HepG2 (cell line): ENCODE measurements around the gene MED9. TPM values are rescaled to one million over a fixed set of nuclear protein-coding genes. Genes with fewer than 3 reads are reported as not detected.

Experiments used
- ARNT2 ChIP-seq: sonication (generic); formaldehyde crosslinking; IDR thresholded peaks from 2 replicates; pipeline ENCODE4 v1.8.0; 2022; ENCODE audit warnings: mild to moderate bottlenecking, low read depth, missing genetic modification reagents, moderate library complexity
- EEA1 ChIP-seq: sonication (generic); formaldehyde crosslinking; IDR thresholded peaks from 2 replicates; pipeline ENCODE4 v1.5.1; 2020; ENCODE audit warnings: mild to moderate bottlenecking, missing genetic modification reagents, borderline replicate concordance
- HNF4G ChIP-seq, 2 experiments: sonication (generic) in 1 of 2; formaldehyde crosslinking in 1 of 2; IDR thresholded peaks; 2 replicates each; pipeline versions ENCODE4 v1.4.0 to v1.6.1; 2011 to 2020; ENCODE audit warnings: borderline replicate concordance in 2 of 2, low read depth in 2 of 2, mild to moderate bottlenecking in 2 of 2, low read length in 1 of 2, missing genetic modification reagents in 1 of 2, moderate library complexity in 1 of 2
- HNRNPL ChIP-seq: fragments of 200-400 bp; formaldehyde crosslinking; IDR thresholded peaks from 2 replicates; pipeline ENCODE4 v1.6.1; 2017; ENCODE audit warnings: mild to moderate bottlenecking, low read depth, low read length
- KLF9 ChIP-seq: IDR thresholded peaks from 2 replicates; pipeline ENCODE4 v1.6.1; 2016; ENCODE audit warnings: low read depth
- NR2F6 ChIP-seq, 2 experiments: IDR thresholded peaks; 2 replicates each; pipeline ENCODE4 v1.6.1; 2016; ENCODE audit warnings: antibody characterized with exemption in 1 of 2, mild to moderate bottlenecking in 1 of 2
- PRDM10 ChIP-seq: sonication (generic); formaldehyde crosslinking; IDR thresholded peaks from 2 replicates; pipeline ENCODE4 v1.4.0; 2020; ENCODE audit warnings: low read depth, missing genetic modification reagents
- ZFP91 ChIP-seq: sonication (generic); formaldehyde crosslinking; IDR thresholded peaks from 2 replicates; pipeline ENCODE4 v1.9.0; 2022; ENCODE audit warnings: missing genetic modification reagents, mild to moderate bottlenecking, borderline replicate concordance
- ZMYM3 ChIP-seq: sonication (generic); formaldehyde crosslinking; IDR thresholded peaks from 2 replicates; pipeline ENCODE4 v1.5.1; 2020; ENCODE audit warnings: mild to moderate bottlenecking, missing genetic modification reagents
- ZNF678 ChIP-seq: sonication (generic); formaldehyde crosslinking; IDR thresholded peaks from 2 replicates; pipeline ENCODE4 v1.4.0; 2020; ENCODE audit warnings: mild to moderate bottlenecking, missing genetic modification reagents
- ZNF724P ChIP-seq: sonication (generic); formaldehyde crosslinking; IDR thresholded peaks from 2 replicates; pipeline ENCODE4 v1.8.0; 2022; ENCODE audit warnings: missing genetic modification reagents, borderline replicate concordance
- polyA plus RNA-seq, 8 experiments: library from polyadenylated mRNA; depleted of rRNA in 3 of 8; stranded (reverse) in 7 of 8; unstranded in 1 of 8; fragments of >200 nt; fragmentation: Illumina TruSeq in 4 of 8; extraction: Trizol in 4 of 8; gene quantifications; 2 replicates each; pipeline versions ENCODE4 v1.2.1 to v1.2.3, GENCODE V29; 2011 to 2016; ENCODE audit warnings: low read depth in 4 of 8, missing spikeins in 1 of 8, mixed read lengths in 1 of 8; ENCODE audit not compliant: insufficient read depth in 1 of 8
- total RNA-seq, 5 experiments: library from RNA; depleted of rRNA; stranded (reverse); fragments of >200 nt; fragmentation: Illumina TruSeq; extraction: Trizol; gene quantifications; 2 replicates each; pipeline ENCODE4 v1.2.3, GENCODE V29; 2016; ENCODE audit warnings: low read depth in 1 of 5
- TF ChIP-seq, protein P1 (sequence below): IDR thresholded peaks from 2 replicates; pipeline ENCODE4 v1.6.1; 2012; ENCODE audit warnings: low read depth, low read length, improper control_type of control experiment
- TF ChIP-seq, protein P2 (sequence below): sonication (generic); formaldehyde crosslinking; IDR thresholded peaks from 2 replicates; pipeline ENCODE4 v1.8.1; 2022; ENCODE audit warnings: low read depth, mild to moderate bottlenecking, missing genetic modification reagents
- TF ChIP-seq, protein P3 (sequence below): sonication (generic); formaldehyde crosslinking; IDR thresholded peaks from 2 replicates; pipeline ENCODE4 v1.4.0; 2020; ENCODE audit warnings: missing genetic modification reagents

Gene MED9
- total and polyA plus RNA-seq, 2 of the 13 experiments (the other 11 are each of a cell fraction or from before 2014, with no cell fraction given): 11.9 to 15.1 TPM

- TF ChIP-seq, protein P1, sequence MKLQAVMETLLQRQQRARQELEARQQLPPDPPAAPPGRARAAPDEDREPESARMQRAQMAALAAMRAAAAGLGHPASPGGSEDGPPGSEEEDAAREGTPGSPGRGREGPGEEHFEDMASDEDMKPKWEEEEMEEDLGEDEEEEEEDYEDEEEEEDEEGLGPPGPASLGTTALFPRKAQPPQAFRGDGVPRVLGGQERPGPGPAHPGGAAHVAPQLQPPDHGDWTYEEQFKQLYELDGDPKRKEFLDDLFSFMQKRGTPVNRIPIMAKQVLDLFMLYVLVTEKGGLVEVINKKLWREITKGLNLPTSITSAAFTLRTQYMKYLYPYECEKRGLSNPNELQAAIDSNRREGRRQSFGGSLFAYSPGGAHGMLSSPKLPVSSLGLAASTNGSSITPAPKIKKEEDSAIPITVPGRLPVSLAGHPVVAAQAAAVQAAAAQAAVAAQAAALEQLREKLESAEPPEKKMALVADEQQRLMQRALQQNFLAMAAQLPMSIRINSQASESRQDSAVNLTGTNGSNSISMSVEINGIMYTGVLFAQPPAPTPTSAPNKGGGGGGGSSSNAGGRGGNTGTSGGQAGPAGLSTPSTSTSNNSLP: peak; percentile 80; the same call in 1 of the 2 replicates
- TF ChIP-seq, protein P2, sequence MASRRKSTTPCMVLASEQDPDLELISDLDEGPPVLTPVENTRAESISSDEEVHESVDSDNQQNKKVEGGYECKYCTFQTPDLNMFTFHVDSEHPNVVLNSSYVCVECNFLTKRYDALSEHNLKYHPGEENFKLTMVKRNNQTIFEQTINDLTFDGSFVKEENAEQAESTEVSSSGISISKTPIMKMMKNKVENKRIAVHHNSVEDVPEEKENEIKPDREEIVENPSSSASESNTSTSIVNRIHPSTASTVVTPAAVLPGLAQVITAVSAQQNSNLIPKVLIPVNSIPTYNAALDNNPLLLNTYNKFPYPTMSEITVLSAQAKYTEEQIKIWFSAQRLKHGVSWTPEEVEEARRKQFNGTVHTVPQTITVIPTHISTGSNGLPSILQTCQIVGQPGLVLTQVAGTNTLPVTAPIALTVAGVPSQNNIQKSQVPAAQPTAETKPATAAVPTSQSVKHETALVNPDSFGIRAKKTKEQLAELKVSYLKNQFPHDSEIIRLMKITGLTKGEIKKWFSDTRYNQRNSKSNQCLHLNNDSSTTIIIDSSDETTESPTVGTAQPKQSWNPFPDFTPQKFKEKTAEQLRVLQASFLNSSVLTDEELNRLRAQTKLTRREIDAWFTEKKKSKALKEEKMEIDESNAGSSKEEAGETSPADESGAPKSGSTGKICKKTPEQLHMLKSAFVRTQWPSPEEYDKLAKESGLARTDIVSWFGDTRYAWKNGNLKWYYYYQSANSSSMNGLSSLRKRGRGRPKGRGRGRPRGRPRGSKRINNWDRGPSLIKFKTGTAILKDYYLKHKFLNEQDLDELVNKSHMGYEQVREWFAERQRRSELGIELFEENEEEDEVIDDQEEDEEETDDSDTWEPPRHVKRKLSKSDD (CRISPR knock-in tag): 0 out of 2 replicates have a peak, but pooled peaks have one; percentile 42
- TF ChIP-seq PRDM10 (CRISPR knock-in tag): peak; percentile 88
- TF ChIP-seq NR2F6 (IDR thresholded peaks at IDR 0.05): peak; percentile 58; the same call in 1 of the 2 replicates
- TF ChIP-seq NR2F6 (CRISPR knock-in tag; IDR thresholded peaks at IDR 0.05): peak; percentile 60; the same call in 1 of the 2 replicates
- no peak for TF ChIP-seq ARNT2 (CRISPR knock-in tag)
- TF ChIP-seq HNF4G (IDR thresholded peaks at IDR 0.05; ENCODE audit: borderline replicate concordance, low read depth, low read length): peak; percentile 86
- peak; percentile 81; the same call in 1 of the 2 replicates for TF ChIP-seq HNF4G (CRISPR knock-in tag; IDR thresholded peaks at IDR 0.05; ENCODE audit: borderline replicate concordance, low read depth)
- TF ChIP-seq, protein P3, sequence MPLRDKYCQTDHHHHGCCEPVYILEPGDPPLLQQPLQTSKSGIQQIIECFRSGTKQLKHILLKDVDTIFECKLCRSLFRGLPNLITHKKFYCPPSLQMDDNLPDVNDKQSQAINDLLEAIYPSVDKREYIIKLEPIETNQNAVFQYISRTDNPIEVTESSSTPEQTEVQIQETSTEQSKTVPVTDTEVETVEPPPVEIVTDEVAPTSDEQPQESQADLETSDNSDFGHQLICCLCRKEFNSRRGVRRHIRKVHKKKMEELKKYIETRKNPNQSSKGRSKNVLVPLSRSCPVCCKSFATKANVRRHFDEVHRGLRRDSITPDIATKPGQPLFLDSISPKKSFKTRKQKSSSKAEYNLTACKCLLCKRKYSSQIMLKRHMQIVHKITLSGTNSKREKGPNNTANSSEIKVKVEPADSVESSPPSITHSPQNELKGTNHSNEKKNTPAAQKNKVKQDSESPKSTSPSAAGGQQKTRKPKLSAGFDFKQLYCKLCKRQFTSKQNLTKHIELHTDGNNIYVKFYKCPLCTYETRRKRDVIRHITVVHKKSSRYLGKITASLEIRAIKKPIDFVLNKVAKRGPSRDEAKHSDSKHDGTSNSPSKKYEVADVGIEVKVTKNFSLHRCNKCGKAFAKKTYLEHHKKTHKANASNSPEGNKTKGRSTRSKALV (CRISPR knock-in tag): no peak
- TF ChIP-seq ZMYM3 (CRISPR knock-in tag): peak; percentile 97
- TF ChIP-seq ZFP91 (CRISPR knock-in tag): no peak
- no peak for TF ChIP-seq HNRNPL
- no peak for TF ChIP-seq KLF9
- TF ChIP-seq ZNF724P (CRISPR knock-in tag): no peak
- TF ChIP-seq EEA1 (CRISPR knock-in tag): no peak
- no peak for TF ChIP-seq ZNF678
These were observed 61.9 kb downstream of the MED9 start (continued) for GRCh38 chr17:17538417-17539391.
